HUES64 (cell line): ENCODE results near the gene SNTA1.
A peak's percentile ranks its signal among the peaks of the same experiment; 100 is the strongest.
"Not testable (repeated sequence)": the region's sequence is repeated elsewhere in the genome, so short reads cannot be mapped to it uniquely, and the experiment has no call there.

ENCODE experiments used
- H3K27ac ChIP-seq: 2 replicates; pipeline ENCODE4 v1.7.0; 2013; ENCODE audit warnings: low read depth, low read length, inconsistent platforms
- H3K27me3 ChIP-seq: 2 replicates; pipeline ENCODE4 v1.6.1; 2013; ENCODE audit warnings: mild to moderate bottlenecking, low read length; ENCODE audit not compliant: insufficient read depth
- H3K36me3 ChIP-seq: 2 replicates; pipeline ENCODE4 v1.6.1; 2013; ENCODE audit warnings: mild to moderate bottlenecking, low read length; ENCODE audit not compliant: insufficient read depth
- H3K4me1 ChIP-seq: 2 replicates; pipeline ENCODE4 v1.6.1; 2013; ENCODE audit warnings: mild to moderate bottlenecking, low read length, moderate library complexity; ENCODE audit not compliant: insufficient read depth
- H3K4me3 ChIP-seq: 2 replicates; pipeline ENCODE4 v1.5.1; 2013; ENCODE audit warnings: mild to moderate bottlenecking, low read length, moderate library complexity
- H3K9ac ChIP-seq: 2 replicates; pipeline ENCODE4 v1.6.1; 2013; ENCODE audit warnings: mild to moderate bottlenecking, low read depth, low read length
- H3K9me3 ChIP-seq: 2 replicates; pipeline ENCODE4 v1.6.1; 2013; ENCODE audit warnings: low read depth, low read length; ENCODE audit not compliant: insufficient read depth
- WGBS: fragments of 150-250, 120-280 bp; methylation state at CpG from one replicate; pipeline ENCODE4 v1.1.7; 2013; ENCODE audit warnings: missing lambda C conversion rate; 5-methylcytosine and 5-hydroxymethylcytosine counted together

The SNTA1 gene

DNA sequence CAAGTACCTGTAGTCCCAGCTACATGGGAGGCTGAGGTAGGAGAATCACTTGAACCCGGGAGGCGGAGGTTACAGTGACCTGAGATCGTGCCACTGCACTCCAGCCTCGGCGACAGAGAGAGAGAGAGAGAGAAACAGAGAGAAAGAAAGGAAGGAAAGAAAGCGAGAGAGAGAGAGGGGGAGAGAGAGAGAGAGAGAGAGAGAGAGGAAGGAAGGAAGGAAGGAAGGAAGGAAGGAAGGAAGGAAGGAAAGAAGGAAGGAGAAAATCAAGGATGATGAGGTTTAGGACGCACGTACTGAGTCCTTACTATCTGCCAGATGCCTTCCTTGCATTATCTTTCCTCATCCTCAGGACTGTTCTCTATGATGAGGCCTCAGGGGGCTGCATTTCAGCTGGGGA, 21.2 kb upstream of the SNTA1 start:
- H3K27ac ChIP-seq, H3K9ac ChIP-seq, H3K27me3 ChIP-seq, H3K36me3 ChIP-seq, H3K4me3 ChIP-seq, H3K4me1 ChIP-seq, H3K9me3 ChIP-seq: not testable (repeated sequence)
- WGBS = 94% methylated on average over 8 of the region's 8 CpGs

DNA sequence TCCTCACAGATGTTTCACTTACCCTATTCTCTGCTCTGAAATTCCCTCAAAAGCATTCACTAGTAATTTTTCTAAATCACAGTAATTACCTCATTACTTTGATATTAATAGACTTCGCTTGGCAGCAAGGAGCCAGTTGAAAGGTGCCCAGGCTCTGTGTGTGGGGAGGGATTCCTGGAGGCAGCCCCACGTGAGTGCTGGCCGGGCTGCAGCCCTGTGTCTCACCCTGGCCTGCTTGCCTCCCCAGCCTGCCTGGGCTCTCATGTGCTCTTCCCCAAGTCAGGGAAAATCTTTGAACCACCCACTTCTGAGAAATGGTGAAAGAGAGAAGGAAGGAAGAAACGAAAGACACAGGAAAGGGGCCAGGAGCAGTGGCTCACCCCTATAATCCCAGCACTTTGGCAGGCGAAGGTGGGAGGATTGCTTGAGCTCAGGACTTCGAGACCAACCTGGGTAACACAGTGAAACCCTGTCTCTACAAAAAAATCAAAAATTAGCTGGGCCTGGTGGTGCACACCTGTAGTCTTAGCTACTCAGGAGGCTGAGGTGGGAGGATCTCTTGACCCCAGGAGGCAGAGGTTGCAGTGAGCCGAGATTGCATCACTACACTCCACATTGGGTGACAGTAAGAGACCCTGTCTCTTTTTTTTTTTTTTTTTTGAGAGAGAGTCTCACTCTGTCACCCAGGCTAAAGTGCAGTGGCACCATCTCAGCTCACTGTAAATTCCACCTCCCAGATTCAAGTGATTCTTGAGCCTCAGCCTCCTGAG, 20.0 kb upstream of the SNTA1 start:
- Histone ChIP-seq H3K9me3 (no peaks in the 10 kb centered on the region), H3K27me3 (no peaks in the 10 kb centered on the region), H3K36me3 (no peaks in the 10 kb centered on the region), H3K9ac (no peak overlapping the region), H3K4me1 (no peaks in the 10 kb centered on the region), H3K4me3 (no peak overlapping the region), H3K27ac (no peak overlapping the region)
- 93% methylated on average over 7 of the region's 7 CpGs for WGBS

DNA sequence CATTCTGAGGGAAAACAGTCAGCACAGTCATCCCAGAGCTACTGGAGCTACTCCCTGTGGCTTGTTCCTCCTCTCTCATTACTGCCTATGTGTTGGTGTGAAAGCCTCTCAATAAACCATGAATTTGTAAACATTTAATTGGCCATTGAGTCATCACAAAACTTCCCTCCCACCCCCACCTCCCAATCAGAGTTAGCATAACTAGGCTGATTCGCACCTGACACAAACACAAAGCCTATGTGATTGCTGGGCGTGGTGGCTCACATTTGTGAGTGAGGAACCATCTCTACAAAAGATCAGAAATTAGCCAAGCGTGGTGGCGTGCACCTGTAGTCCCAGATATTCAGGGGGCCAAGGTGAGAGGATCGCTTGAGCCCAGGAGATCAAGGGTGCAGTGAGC, 17.1 kb upstream of the SNTA1 start:
- Histone ChIP-seq H3K9me3 (no peaks in the 10 kb centered on the region), H3K9ac (no peak overlapping the region), H3K27ac (no peak overlapping the region), H3K36me3 (no peaks in the 10 kb centered on the region), H3K4me3 (no peak overlapping the region), H3K27me3 (no peaks in the 10 kb centered on the region), H3K4me1 (no peaks in the 10 kb centered on the region)
- 63% methylated on average over 5 of the region's 5 CpGs for WGBS

DNA sequence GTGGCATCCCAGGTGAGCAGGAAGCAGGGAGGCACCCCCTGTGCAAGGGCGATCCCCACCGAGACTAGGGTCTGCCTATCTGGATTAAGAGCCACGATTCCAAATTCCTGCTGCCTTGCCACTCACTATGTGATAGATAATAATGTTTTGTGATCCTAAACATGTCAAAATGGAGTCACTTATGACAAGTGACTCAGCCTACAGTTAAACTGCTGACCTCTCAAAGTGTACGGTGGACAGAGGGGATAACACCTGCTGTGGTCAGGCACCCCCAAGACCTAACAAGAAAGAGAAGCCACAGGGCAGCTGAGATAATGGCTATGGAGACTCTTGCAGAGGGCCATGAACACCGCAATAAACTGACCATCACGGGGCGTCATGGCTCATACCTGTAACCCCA, 16.0 kb upstream of the SNTA1 start:
- no peaks in the 10 kb centered on the region for H3K4me1 ChIP-seq
- WGBS = 86% methylated on average over 7 of the region's 7 CpGs
- H3K27ac ChIP-seq = no peak overlapping the region
- no peak overlapping the region for H3K9ac ChIP-seq
- H3K9me3 ChIP-seq = no peaks in the 10 kb centered on the region
- H3K27me3 ChIP-seq = no peaks in the 10 kb centered on the region
- no peak overlapping the region for H3K4me3 ChIP-seq
- no peaks in the 10 kb centered on the region for H3K36me3 ChIP-seq

DNA sequence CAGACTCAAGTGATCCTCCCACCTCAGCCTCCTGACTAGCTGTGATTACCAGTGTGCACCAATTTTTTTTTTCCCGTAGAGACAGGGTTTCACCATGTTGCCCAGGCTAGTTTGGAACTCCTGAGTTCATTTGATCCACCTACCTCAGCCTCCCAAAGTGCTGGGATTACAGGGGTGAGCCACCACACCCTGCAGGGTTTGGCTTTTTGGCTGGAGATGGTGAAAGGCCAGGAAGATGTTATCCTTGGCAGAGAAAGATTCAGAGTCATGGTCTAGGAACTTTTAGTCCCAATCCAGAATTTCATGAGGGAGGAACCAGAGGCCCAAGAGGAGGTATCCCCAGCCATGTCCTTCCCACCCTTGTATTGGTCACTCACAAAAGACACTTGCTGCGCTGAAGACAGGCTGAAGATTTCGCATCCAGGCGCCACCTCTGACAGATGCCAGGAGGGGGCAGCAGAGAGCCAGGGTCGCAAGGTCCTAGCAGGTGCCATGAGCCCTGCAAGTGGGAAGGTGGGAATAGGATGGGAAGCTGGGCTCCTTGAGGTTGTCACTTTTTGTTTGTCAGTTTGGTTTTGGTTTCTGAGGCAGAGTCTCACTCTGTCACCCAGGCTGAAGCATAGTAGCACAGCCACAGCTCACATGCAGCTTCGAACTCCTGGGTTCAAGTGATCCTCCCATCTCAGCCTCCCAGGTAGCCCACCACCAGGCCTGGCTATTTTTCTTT, 13.5 kb upstream of the SNTA1 start:
- not testable (repeated sequence) for H3K36me3 ChIP-seq, H3K4me3 ChIP-seq, H3K9ac ChIP-seq, H3K27me3 ChIP-seq, H3K9me3 ChIP-seq, H3K27ac ChIP-seq, H3K4me1 ChIP-seq
- WGBS = 17% methylated on average over 5 of the region's 6 CpGs

DNA sequence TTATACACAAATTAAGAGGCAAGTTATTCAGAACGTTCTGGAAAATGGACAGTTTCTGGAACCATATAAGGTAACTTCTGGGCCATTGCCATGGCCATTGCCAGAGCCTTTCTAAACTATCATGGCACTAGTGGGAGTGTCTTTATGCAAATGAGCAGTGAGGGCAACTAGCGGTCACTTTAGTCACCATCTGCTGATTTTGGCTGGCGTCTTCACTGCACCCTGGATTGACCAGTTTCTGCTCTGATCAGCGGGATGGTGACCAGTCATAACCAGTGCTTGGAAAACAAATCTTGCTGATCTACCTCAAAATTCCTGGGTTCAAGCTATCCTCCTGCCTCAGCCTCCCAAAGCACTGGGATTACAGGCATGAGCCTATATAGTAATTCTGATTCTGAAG, 7.3 kb upstream of the SNTA1 start:
- Histone ChIP-seq H3K27ac (no peak overlapping the region), H3K9me3 (peaks cover 5% of the 10 kb centered on the region; the same call in 1 of the 2 replicates), H3K36me3 (no peaks in the 10 kb centered on the region), H3K9ac (no peak overlapping the region), H3K4me3 (no peak overlapping the region), H3K4me1 (no peaks in the 10 kb centered on the region), H3K27me3 (peaks cover under 1% of the 10 kb centered on the region; the same call in 1 of the 2 replicates)
- WGBS = 78% methylated on average over 4 of the region's 4 CpGs

DNA sequence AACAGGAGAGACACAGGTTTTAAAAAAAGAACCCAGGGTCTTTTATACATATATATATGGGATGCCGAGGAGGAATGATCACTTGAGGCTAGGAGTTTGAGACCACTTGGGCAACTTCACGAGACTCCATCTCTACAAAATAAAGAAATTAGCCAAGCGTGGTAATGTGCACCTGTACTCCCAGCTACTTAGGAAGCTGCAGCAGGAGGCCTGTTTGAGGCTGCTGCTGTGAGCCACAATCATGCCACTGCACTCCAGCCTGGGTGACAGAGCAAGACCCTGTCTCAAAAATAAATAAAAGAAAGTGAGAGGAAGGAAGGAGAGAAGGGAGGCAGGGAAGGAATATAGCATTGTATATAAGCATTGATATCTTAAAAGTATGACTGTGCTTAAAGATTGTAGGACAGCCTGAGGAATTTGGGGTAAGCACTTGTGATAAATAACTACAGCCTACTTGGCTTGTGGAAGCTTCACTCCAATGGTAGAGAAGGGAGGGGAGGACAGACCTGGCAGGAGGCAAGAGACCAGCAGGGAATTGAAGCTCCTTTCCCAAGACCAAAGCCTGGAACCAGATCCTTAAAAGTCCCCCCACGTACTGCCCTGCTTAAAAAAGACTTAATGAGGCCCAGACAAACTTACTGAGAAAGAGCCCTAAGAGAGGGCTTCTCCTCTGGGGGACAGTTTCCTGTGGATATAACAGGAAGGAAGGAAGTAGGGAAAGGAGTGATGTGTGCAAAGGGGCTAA, 2.5 kb upstream of the SNTA1 start:
- no peaks in the 10 kb centered on the region for H3K36me3 ChIP-seq
- no peak overlapping the region for H3K9ac ChIP-seq
- peaks cover 29% of the 10 kb centered on the region for H3K27me3 ChIP-seq
- H3K4me1 ChIP-seq = peaks cover 4% of the 10 kb centered on the region; the same call in 1 of the 2 replicates
- H3K27ac ChIP-seq = no peak overlapping the region
- WGBS = 90% methylated on average over 3 of the region's 4 CpGs
- no peak overlapping the region for H3K4me3 ChIP-seq
- peaks cover 5% of the 10 kb centered on the region; the same call in 1 of the 2 replicates for H3K9me3 ChIP-seq

DNA sequence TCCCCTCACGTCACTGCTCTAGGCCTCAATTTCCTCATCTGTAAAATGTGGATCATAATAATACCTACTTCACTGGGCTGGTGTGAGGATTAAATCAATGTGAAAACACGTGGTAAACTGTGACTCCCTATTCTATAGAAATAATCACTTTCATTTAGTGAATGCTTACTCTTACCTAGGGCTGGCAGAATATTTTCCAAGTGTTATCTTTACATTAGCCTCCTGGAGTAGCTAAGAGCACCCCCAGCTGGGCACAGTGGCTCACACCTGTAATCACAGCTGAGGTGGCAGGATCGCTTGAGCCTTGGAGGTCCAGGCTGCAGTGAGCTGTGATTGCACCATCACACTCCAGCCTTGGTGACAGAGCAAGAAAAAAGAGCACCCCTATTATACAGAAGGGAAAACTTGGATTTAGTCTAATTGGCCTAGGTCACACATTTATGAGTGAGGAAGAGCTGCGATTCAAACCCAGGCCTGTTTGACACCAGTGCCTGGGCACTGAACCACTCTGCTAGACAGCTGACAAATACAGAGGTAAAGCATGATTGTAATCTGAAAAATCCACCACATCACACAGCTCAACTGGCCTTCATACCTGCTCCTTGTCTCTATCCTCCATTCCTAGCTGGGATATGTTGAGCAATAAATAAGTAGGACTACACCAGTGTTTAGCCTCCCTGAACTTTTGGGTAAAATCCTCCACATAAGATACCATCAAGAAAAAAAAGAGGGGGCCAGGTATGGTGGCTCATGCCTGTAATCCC, 1.4 kb upstream of the SNTA1 start:
- no peak overlapping the region for H3K27ac ChIP-seq
- no peak overlapping the region for H3K9ac ChIP-seq
- 62% methylated on average over 3 of the region's 4 CpGs for WGBS
- peaks cover 5% of the 10 kb centered on the region; the same call in 1 of the 2 replicates for H3K9me3 ChIP-seq
- H3K27me3 ChIP-seq = peaks cover 29% of the 10 kb centered on the region
- peak overlapping the region; percentile 82 for H3K4me3 ChIP-seq
- H3K36me3 ChIP-seq = no peaks in the 10 kb centered on the region
- peaks cover 4% of the 10 kb centered on the region; the same call in 1 of the 2 replicates for H3K4me1 ChIP-seq

DNA sequence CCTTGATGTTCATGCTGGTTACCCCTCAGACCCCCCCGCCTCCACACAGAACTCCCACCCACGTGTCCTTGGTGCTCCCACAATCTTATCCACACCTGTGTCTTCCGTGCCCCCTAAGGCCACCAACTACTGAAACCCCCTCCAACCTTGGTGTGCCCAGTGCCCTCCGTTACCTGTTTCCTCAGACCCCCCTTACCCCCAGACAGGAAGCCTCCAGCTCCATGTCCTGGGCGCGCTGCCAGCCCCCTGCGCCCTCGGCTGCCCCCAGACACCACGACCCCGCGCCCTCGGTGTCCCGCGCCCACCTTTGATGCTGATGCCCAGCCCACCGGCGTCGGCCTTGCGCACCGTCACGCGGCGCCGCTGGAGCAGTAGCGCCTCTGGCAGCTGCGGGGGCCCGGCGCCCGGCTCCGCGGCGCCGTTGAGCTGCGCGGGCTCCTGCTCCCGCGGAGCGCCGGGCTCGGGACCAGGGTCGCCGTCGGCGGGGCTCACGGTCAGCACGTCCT, 504 bp downstream of the SNTA1 start:
- Histone ChIP-seq H3K36me3 (no peaks in the 10 kb centered on the region), H3K27ac (no peak overlapping the region), H3K9me3 (no peaks in the 10 kb centered on the region), H3K4me1 (peaks cover 4% of the 10 kb centered on the region; the same call in 1 of the 2 replicates), H3K9ac (peak overlapping the region; percentile 67), H3K4me3 (peak overlapping the region; percentile 71), H3K27me3 (peaks cover 29% of the 10 kb centered on the region)
- 4% methylated on average over 45 of the region's 45 CpGs for WGBS

DNA sequence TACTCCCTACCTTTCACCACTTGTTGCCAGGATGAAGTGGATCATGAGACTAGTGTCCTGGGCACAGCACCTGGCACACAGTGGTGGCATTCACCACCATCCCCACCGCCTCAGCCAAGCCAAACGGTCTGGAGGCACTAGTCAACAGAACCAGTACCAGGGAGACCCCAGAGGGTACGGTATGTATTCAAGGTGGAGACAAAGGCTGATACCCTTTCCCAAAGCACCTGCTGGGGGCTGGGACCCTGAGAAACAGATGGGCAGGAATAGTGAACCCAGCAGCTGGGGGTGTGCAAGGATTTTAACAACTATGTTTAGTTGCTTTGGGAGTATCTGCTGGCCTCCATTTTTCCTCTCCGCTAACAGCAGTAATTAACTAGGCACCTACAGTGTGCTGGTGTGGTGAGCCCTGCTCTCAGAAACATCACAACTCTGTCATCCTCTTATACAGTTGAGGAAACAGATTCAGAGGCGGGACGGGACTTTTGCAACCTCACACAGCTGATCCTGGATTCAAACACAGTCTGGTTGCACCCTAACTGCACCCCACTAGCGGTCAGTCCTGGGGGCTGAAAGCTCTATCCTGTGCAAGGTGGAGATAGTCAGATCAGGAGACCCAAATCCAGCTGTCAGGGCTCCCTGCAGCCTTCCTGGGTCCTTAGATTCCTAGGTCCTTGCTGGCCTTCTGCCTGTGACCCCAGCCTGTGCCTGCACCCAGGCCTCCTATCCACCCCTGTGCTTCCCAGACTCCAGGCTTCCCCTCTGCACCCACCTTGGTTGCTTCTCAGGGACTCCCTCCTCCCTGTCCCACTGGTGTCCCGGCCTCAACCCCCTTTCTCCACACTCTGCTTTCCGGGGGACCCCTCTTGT, 1.2 kb downstream of the SNTA1 start:
- H3K9ac ChIP-seq = no peak overlapping the region
- no peak overlapping the region for H3K27ac ChIP-seq
- 85% methylated on average over 9 of the region's 9 CpGs for WGBS
- peaks cover 29% of the 10 kb centered on the region for H3K27me3 ChIP-seq
- H3K4me3 ChIP-seq = peak overlapping the region; percentile 71
- H3K4me1 ChIP-seq = peaks cover 4% of the 10 kb centered on the region; the same call in 1 of the 2 replicates
- H3K36me3 ChIP-seq = no peaks in the 10 kb centered on the region
- no peaks in the 10 kb centered on the region for H3K9me3 ChIP-seq
